HG02870 (cell line): ENCODE results near the gene SSTR1.

ENCODE experiments used
- ATAC-seq: cut with Tn5 transposase; IDR thresholded peaks from one replicate; pipeline ENCODE4 v1.9.1; 2021; ENCODE audit warnings: mild to moderate bottlenecking, moderate library complexity; ENCODE audit not compliant: unreplicated experiment

Gene SSTR1

DNA sequence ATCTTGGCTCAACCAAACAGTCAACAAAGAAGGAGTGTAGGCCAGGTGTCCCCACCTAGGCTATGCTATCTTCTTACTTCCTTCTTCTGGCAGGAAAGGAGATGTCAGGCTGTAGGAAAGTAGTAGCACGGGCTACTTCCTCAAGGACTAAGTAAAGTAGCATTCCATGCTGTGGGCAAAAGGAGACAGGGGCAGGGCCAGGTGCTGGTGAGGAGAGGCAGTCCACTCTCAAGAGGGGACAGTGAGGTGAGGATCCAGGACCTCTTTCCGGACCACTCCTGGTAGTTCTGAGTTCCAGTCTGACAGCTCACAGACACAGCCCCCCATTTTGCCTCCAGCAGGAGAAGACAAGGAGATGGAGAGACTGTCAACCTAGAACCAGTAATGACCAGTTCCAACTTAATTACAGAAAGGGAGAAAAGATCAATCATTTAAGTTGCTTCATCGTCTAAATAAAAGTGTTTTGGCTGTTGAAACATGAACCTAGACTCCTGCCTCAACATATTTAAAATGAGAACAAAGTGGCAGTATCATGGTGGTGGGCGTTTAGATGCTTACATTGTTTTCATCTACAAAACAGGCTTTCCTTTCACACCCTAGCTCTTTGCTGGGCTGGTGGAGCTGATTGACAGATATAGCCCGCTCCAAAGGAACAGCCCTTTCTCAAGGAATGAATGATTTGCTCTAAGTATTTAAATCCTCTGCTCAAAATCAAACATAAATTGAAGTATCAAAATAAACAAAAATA, 5.1 kb upstream of the SSTR1 start:
- no peak for ATAC-seq

DNA sequence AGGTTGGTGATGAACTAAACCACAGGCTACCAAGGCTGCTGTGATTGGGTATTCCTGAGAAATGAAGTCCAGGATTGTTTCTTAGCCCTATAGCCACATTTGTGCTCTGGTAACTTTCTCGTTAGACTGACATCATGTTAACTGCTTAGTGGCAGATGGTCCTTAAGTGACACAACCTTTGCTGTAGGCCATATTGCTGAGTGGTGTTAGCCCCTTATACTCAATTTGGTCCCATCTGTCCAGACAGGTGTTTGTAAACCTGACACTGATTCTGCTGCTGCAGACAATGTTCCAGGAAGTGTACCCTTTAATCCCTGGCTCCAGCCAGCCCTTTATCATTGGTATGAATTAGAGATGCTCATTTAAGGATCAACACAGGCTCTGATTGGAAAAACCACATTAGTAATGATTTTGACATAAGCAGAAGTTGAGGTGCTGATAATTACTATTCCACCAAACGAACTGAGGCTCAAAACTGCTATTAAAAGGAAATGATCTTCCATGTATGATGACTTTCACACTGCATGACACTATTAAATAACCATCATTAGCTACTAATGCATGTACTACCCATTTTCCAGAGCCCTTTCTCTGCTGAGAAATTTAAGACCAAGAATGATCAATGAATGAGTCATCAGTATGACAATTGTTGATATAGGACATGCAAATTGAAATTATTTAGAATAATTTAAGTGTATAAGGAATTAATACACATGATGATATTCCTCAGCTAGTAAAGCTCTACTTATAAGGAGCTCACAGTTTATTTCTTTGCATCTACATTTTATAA, 3.6 kb upstream of the SSTR1 start:
- no peak for ATAC-seq

DNA sequence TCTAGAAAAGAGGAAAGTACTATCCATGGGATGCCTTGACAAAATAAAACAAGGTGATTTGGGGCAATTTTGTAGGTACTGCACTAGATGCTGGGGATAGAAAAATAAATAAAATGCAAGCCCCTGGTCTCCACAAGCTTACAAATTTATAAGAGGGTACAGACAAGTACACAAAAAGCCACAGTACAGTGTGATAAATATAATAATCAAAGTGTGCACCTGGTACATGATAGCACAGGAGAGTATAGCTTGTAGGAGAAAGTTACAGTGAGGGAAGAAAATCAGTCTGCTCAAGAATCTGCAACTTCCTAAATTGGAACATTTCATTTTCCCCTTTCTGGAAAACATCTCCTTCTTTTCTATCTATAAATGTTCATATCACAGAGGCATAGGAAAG, 3.0 kb upstream of the SSTR1 start:
- no peak for ATAC-seq

GRCh38 chr14:38205119-38205813, 2.4 kb upstream of the SSTR1 start:
- ATAC-seq: no peak

- no peak for ATAC-seq
Measured at GRCh38 chr14:38205949-38206665, 1.6 kb upstream of the SSTR1 start.

DNA sequence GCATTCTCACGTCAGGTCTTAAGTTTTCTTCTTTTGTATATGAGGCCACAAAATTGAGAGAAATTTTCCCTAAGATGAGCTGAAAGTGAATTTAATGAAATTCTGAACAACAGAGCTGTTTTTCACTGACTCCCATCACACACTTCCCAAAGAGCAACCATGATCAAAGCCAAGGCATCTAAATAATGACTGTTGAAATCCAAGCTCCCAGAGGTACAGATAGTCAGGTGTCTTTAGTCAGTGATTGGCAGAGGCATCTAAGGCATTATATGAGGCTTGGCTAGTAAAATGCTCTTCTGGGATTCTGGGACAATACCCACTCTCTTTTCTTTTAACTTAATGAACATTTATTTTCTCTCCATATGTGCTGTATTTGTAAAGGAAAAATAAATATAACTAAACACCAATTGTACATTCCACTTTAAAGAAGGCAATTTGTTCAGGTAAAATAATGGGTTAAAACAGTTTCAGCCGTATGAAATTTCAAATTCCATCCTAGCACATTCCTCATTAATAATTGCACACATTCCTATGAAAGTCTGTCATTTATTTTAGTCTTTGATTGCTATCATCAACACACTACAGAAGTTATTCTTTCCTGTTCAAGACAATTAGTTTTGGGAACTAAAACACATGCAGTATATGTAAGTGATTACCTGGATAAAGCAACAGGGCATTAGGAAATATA, 871 bp upstream of the SSTR1 start:
- no peak for ATAC-seq

GRCh38 chr14:38207377-38207735, 348 bp upstream of the SSTR1 start:
- ATAC-seq: no peak

- ATAC-seq: no peak
Measured at GRCh38 chr14:38208618-38209562, 1.2 kb downstream of the SSTR1 start.

GRCh38 chr14:38209572-38210557, 2.2 kb downstream of the SSTR1 start:
- ATAC-seq: no peak

GRCh38 chr14:38210587-38211216, 3.0 kb downstream of the SSTR1 start:
- ATAC-seq: no peak

DNA sequence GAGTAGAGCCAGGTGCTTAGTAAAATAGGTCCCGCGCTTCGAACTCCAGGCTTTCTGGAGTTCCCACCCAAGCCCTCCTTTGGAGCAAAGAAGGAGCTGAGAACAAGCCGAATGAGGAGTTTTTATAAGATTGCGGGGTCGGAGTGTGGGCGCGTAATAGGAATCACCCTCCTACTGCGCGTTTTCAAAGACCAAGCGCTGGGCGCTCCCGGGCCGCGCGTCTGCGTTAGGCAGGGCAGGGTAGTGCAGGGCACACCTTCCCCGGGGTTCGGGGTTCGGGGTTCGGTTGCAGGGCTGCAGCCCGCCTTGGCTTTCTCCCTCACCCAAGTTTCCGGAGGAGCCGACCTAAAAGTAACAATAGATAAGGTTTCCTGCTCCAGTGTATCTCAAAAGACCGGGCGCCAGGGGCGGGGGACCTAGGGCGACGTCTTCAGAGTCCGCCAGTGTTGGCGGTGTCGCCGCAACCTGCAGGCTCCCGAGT, 3.6 kb downstream of the SSTR1 start:
- no peak for ATAC-seq

DNA sequence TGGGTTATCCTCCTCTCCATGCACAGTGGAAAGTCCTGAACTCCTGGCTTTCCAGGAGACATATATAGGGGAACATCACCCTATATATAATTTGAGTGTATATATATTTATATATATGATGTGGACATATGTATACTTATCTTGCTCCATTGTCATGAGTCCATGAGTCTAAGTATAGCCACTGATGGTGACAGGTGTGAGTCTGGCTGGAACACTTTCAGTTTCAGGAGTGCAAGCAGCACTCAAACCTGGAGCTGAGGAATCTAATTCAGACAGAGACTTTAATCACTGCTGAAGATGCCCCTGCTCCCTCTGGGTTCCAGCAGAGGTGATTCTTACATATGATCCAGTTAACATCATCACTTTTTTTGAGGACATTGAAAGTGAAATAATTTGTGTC, 4.4 kb downstream of the SSTR1 start:
- ATAC-seq: no peak

GRCh38 chr14:38213001-38213400, 5.3 kb downstream of the SSTR1 start:
- ATAC-seq: no peak

- no peak for ATAC-seq
Measured at GRCh38 chr14:38217553-38217952, 9.8 kb downstream of the SSTR1 start.

- ATAC-seq: no peak
Measured at GRCh38 chr14:38221077-38221476, 13.4 kb downstream of the SSTR1 start.

DNA sequence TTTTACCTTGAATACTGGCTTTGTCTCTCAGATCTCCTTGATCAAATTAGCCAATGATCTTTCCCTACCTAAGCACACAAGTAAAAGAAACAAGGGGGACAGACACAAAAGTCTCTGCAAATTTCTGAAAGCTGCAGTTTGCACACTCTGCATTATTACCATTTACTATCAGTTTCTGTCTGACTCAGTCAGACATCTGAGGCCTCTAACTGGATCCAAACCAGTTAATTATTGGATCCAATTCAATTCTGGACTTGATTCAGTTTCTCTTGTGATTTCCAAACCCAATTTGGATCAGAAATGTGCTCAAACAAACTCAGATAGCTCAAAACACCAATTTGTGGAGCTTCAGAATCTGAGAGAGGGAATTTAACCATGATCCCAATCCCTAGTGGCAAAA, 16.6 kb downstream of the SSTR1 start:
- no peak for ATAC-seq

- no peak for ATAC-seq
Measured at GRCh38 chr14:38225946-38226345, 18.2 kb downstream of the SSTR1 start.

- ATAC-seq: no peak
Measured at GRCh38 chr14:38226366-38226765, 18.7 kb downstream of the SSTR1 start.
